Esophagus muscularis mucosa (tissue), 4 donors: ENCODE results near the gene RAE1.

ENCODE experiments used
- CTCF ChIP-seq, 3 experiments: fragments of 200-600 bp in 2 of 3; fragments of 450-650 bp in 1 of 3; sonication (generic) in 2 of 3; IDR thresholded peaks; one replicate each; pipeline ENCODE4 v1.5.1; 2017 to 2019; ENCODE audit warnings: antibody characterized with exemption in 3 of 3, mild to moderate bottlenecking in 2 of 3, moderate library complexity in 1 of 3
- EP300 ChIP-seq: sonication (generic); formaldehyde crosslinking; IDR thresholded peaks from one replicate; pipeline ENCODE4 v1.6.1; 2017; ENCODE audit warnings: antibody characterized with exemption
- POLR2A ChIP-seq: fragments of 450-650 bp; IDR thresholded peaks from one replicate; pipeline ENCODE4 v1.6.1; 2017; ENCODE audit warnings: antibody characterized with exemption, moderate library complexity, mild to moderate bottlenecking, low read depth
- POLR2AphosphoS5 ChIP-seq, 2 donors: sonication (generic); formaldehyde crosslinking; IDR thresholded peaks; one replicate each; pipeline ENCODE4 v1.6.1; 2017; ENCODE audit warnings: antibody characterized with exemption in 2 of 2

DNA sequence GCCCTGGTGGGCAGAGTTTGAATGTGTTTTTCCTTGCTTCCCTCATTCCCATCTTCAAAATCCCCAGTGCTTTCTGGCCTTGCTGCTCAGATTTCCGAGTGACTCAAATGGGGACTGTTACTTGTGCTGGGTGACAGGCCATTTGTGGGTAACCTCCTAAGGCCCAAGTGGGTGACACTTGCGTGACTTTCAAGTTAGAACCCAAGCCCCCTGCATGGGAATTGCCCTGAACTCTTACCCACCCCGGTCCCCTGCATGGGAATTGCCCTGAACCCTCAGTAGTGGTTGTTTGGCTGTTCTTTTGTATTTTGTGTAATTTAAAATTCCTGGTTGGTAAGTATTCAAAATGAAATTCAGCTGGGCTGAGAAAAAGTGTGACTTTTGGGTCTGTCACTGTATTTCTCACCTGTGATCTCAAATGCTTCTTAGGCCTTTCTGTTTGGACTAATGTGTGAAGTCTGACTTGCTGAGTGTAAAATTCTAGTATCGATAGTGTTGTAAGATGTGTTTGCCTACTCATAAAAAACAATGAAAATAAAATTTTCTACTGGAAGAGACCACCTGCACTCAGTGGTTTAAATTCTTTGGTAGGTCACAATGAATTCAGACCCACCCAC lies 27.7 kb downstream of the RAE1 start:
- TF ChIP-seq CTCF (IDR thresholded peaks at IDR 0.05) (no peak), POLR2A (no peak), POLR2AphosphoS5 (IDR thresholded peaks at IDR 0.05) (no peak), EP300 (no peak)
